HG03175 (cell line): Measurements from ENCODE around the gene MAP3K4.
"Not testable (repeated sequence)": the region's sequence is repeated elsewhere in the genome, so short reads cannot be mapped to it uniquely, and the experiment has no call there.

ENCODE experiments used
- ATAC-seq: cut with Tn5 transposase; IDR thresholded peaks from one replicate; pipeline ENCODE4 v1.9.1; 2021; ENCODE audit warnings: mild to moderate bottlenecking, moderate library complexity; ENCODE audit not compliant: unreplicated experiment

MAP3K4 gene

DNA sequence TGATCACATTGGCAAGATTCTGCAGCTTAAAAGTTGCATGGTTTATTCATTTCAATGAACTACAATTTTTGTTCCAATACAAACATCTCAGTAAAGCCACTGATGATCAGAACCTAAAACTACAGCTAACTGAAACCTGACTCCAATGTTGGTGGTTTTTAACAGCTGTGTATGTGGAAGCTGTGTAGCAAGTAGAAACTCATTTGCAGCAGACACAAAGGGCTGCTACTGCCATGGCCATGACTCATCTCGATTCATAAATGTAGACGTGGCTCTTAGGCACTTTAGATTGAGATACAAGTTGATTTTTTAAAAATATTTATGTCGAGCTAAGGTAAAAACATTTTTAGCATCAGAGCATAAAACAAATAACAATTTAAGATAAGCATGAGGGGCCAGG, 19.5 kb upstream of the MAP3K4 start:
- ATAC-seq, result no peak

DNA sequence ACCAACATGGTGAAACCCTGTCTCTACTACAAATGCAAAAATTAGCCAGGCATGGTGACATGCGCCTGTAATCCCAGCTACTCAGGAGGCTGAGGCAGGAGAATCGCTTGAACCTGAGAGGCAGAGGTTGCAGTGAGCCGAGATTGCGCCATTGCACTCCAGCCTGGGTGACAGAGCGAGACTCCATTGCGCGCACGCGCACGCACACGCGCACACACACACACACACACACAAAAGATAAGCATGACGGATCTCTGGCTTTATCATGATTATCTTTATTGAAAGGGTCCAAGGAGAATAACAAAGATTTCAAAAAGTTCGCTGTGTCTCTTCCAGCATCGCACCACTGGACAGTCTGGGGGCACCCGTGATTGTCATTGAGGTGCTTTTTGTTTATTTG, 19.0 kb upstream of the MAP3K4 start:
- ATAC-seq, result not testable (repeated sequence)

DNA sequence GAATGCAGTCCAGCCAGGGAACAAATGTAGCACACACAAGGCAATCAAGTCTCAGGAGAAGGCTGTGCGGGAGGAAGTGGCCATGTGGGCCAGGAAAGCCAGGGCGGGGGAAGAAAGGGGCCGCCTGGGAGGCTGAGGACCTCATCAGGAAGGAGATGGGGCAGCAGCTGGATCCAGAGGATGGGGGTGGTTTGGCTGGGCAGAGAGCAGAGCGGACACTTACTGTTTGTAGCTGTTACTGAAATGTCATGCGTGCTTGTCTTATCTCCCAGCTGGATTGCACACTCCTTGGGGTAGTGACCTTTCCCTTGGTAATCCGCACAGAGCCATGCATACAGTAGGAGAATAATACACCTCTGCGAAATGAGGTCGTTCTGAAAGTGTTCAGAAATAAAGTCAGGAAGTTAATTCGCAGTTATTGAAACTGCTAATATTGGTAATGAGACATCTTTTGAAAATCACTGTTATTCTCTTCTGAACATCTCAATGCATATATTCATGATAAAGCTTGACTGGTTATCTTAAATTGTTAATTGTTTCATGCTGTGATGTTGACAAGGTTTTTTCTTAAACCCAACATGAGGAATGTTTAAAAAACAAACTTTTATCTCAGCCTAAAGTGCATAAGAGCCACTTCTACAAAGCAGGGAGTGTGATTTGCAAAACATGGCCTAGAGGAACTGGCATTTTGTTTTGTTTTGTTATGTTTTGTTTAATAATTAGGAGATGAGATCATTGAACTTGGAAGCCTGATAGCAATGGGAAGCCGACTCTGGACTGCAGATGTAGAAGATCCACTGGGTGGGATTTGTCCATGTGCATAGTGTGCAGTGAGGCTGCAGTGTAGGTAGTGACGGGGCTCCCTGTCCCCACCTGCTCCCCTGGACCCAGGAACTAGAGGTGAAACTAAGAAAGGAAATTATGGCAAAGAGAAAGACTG, 18.0 kb upstream of the MAP3K4 start:
- ATAC-seq, result no peak

DNA sequence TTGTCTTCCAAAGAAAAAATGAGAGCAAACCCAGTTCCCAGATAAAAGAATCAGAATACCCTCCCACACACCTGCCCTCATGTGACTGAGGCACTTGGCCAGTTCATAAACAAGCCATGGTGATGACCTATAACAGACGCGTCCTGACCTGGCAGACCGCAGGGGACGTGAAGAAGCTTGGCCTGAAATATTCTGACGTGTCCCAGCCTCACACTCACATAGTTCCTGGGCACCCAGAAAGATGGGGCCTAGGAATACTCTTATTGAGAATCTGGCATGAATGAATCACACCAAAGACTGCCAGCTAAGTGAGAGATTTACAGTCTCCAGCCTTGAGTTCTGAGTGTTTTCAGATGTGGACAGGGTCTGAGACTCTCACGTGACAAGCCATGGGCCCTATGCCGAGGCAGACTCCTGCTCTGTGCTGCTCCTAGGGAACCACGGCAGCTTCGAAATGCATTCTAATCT, 17.2 kb upstream of the MAP3K4 start:
- no peak for ATAC-seq

DNA sequence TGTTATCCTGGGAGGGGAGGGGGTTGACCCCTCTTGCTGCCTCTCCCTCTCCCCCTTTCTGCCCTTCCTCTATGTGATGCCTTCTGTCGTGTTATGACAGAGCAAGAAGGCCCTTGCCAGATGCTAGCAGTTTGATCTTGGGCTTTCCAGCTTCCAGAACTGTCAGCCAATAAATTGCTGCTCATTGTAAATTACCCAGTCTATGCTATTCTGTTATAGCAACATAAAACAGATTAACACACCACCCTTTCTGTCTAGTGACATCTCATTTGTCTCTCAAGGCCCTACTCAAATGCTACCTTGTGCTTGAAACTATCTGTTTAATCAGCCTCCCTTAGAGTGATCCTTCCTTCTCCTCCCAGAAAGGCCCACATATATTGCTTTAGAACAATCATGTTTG, 16.4 kb upstream of the MAP3K4 start:
- ATAC-seq, result no peak

DNA sequence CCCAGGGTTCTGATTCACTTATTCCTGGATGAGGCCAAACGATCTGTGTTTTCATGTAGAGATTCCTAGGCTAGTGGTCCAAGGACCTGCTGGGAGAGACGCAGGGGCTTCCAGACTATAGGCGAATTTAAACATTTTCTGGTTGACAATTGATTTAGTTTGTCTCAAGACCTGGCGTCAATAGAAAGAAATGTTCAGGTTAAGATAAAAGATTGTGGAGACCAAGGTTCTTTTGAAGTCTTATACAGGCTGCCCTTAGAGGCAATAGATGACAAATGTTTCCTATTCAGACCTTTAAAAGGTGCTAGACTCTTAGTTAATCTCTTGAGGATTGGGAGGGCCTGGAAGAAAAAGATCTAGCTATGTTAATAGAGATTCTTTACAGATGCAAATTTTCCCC, 15.6 kb upstream of the MAP3K4 start:
- not testable (repeated sequence) for ATAC-seq

DNA sequence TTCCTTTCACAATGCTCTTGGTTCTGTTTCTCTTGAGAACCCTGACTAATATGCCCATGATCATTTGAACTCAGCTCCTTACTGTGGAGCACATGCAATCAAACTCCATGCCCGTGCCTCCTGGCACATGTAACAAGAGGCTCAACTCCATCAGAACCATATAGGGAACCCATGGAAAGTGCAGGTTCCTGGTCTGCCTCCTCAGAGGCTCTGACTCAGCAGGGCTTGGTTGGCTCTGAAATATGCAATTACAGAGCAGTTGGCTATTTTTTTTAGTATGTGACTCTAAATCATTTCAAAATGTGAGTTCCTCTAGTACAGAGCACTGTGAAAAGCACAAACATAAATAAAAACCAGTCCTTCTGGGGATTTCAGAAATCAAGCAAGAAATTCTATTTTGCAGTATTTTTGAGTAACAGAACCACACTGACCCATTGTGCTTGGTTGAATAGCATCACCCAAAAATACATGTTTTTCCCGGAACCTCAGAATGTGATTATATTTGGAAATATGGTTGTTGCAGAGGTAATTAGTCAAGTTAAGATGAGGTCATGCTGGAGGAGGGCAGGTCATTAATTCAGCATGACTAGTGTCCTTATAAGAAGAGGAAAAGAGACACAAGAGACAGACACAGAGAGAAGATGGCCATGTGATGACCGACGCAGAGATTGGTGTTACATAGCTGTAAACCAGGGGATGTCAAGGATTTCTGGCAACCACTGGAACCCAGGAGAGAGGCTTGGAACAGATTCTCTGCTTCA, 13.2 kb upstream of the MAP3K4 start:
- no peak for ATAC-seq

DNA sequence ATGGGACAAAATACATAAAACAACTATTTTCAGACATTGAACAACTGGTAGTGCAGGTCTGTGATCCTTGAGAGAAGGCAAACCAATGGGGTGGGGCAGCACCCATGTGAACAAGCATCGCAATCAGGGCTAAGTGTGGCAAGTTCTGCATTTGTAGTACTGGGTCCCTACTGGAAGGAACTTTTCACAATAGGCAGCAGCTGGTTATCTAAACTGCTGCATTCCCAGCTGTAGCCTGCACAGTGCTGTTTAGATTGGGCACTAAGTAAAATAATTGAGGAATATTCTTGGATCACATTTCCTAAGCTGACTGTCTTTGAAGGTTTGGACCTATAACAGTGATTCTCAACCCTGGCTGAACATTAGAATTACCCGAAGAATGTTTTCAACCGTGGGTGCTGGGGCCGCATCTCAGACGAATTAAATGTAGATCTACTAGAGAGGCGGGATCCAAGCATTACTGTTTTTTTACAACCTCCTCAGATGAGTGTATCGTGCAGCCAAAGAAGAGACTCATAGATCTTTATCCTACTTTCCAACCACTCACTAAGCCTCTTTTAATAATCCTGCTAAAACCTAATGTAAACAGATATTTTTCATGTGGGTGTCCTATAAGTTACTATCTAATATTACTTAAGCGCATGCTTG, 12.4 kb upstream of the MAP3K4 start:
- no peak for ATAC-seq

DNA sequence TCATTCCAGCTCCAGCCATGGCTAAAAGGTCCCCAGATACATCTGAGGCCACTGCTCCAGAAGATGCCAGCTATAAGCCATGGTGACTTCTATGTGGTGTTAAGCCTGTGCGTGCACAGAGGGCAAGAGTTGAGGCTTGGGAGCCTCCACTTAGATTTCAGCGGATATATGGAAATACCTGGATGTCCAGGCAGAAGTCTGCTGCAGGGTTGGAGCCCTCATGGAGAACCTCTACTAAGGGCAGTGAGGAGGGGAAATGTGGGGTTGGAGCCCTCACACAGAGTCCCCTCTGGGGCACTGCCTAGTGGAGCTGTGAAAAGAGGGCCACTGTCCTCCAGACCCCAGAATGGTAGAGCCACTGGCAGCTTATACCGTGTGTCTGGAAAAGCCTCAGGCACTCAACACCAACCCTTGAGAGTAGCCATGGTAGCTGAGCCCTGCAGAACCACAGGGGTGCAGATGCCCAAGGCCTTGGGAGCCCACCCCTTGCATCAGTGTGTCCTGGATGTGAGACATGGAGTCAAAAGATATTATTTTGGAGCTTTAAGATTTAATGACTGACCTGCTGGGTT, 8.1 kb upstream of the MAP3K4 start:
- not testable (repeated sequence) for ATAC-seq

DNA sequence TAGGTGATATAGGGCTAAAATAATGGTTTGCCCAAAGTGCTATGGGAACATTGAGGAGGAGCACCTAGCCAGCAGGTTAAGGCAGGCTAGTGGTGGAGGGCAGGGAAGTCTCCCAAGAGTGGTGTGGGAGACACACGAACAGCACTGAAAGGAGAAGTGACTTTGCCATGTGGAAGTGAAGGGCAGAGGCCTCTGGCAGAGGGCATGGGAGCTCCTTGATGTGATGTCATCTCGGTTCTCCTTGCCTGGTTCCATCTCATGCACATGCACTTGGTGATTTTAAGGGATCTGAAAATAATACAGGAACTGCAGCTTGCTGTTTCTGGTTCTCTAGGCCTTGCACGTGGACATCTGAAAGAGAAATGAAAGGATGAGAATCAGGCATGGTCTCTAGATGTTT, 4.7 kb upstream of the MAP3K4 start:
- no peak for ATAC-seq

DNA sequence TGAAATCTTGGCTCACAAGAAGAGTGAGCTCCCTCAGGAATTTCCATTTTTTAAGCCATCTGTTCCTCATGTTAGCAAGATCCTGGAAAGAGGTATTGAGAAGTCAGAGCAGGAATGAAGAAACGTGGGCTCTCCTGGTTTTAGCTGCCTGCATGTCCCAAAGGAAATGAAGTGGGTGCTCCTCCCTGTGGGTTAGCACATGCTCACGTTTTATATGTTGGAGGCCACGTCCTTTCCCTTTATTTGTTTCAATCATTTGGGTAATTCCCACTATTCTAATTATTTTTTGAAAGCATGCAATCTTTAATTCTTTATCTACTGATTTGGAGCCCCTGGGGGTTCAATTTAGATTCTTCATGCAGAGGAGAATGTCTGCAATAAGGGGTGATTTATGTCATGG, 4.3 kb upstream of the MAP3K4 start:
- no peak for ATAC-seq

DNA sequence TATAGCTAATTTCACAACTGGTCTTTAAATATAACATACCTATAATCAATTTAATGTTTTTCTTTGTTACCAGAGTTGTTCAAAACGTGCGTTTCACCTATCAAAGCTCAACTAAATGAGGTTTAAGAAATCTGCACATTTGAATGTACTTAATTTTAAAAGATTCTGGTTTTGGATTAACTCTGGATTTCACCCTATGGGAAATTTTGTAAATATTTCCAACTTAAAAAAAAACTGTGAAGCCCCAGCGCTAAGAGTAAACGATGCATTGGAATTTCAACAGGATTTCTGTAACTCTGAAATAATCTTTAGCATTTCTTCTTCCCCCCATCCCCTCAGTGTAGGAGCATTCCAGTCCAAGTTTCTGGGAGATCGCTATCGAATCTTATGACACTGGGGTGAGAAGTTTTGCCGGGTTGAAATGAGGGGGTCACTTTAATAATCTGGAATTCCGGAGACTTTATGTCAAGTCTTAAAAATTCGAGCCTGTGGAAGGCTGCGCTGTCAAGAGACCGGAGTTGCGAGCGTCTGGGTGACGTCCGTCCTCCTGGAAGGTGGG, 643 bp upstream of the MAP3K4 start:
- ATAC-seq, result no peak

DNA sequence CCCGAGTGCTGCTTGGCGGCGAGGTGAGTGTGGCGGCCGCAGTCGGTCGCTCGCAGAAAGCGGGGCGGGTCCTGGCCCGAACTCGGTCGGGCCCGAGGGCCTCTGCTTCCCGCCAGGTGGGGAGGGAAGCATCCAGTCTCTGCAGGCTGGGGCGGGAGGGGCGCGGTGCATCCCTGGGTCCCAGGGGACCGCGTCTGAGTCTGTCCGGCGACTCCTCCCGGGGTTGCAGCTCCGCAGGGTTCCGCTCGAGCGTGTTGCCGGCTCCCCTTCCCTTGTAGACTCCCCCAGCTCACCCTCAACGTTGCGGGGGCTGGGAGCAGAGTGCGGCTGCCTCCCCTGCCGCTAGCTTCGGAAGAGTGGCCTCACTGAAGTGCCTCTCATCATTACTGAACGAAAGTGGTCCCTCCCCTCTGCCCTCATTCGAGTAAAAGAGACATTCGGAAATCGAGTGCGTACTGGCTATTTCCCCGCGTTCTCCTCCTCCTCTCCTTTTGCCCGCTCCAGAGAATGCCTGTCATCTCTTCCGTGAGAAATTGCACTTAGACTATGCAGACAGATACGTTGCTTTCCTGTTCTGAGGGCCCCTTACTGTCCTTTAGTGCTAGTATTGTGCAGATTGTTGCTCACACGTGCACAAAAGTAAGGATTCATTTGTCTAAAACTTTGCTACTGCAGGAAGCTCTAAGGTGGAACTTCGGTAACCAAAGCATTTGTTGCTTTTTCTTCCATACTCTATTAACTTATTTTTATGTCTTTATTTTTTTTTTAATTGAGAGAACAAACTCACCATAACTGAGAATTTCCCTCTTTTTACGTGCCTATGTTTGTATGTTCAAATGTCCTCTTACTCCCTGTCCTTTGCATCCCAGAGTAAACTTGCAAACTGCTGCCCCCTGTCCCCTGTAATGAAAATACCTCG, 751 bp downstream of the MAP3K4 start:
- peak; percentile 53 for ATAC-seq

DNA sequence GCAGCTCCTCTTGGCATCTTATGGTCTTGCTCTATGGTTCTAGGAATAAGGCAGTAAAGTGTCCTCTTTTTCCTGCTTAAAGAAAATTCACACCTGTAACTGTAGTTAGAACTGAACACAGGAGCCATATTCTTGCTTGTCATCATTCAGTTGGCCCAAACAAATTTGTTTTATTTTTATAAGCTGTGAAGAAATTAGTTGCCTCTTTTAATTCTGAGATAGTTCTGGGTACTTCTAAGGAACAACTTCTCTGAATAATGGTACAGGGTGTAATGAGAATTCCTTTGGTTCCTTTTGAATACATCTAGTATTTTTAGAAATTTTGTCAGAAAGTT, 1.4 kb downstream of the MAP3K4 start:
- no peak for ATAC-seq

DNA sequence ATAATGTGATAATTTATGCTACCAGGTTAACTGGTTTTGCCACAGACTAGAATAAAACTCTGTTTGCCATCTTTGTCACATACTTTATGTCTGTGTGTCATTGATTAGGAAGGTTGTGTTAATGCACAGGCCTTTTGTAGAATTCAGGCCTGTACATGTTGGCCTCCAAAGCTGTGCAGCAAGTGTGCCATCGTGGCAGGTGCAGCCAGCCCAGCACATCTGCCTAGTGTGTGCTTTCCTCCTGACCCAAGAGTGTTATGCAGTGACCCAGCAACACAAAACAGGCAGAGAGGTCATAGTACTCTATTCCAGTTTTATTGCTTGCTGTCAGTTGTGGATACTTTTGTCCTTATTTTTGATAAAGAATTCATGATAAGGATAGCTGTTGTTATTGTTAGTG, 3.7 kb downstream of the MAP3K4 start:
- ATAC-seq, result no peak

DNA sequence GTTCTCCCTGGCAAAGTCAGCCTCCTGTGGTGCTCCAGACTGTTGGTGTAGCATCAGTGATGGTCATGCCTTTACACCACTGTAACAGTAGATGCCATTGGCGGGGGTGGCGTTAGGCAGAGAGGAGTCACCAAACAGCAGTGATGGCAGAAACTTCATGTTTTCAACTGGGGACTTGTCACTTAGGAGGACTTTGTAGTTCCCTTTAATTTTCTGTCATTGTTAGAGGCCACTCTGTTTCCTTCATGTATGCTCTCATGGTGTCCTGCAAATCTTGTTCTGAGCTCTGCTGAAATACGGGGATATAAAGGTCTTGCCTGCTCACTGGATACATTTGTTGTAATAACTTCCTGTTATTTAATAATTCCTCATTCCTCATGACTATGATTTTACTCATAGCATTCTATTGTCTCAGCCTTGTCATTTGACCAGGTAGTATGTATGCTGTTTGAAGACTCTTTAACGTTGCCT, 4.6 kb downstream of the MAP3K4 start:
- ATAC-seq, result no peak

DNA sequence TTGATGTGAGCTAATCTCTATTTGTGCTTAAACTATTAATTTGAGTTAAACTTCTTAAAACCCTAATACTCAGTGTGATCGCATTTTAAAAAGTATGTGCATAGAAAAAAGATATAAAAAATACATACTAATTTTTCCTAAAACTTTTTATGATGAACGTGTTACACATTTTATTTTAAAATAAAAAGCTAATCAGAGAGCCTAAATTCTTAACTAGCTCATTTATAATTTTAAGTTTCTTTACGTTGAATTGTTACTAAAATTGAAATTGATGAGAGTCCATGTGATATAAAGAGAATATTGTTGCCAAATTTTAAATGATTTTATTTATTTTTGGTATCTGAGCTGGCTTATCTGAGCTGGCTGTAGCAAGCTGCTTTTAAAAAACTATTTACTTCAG, 6.6 kb downstream of the MAP3K4 start:
- ATAC-seq, result no peak

DNA sequence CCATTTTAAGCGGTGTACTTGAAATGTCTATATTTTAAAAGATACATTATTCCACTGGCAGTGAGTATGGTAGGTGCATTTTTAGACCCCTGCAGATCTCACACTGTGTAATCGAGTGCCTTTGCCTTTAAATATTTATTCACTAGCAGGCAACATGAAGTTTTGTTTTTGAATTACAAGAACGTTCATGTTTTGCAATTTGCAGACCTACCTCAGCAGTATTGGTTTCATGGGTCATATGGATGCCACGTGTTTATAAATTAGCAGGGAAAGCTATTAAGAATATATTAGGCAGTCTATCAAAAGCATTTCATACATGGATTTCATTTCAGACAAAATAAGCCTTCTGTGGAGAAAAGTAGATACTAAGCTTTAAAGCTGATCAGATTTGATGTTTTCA, 7.2 kb downstream of the MAP3K4 start:
- ATAC-seq, result no peak

DNA sequence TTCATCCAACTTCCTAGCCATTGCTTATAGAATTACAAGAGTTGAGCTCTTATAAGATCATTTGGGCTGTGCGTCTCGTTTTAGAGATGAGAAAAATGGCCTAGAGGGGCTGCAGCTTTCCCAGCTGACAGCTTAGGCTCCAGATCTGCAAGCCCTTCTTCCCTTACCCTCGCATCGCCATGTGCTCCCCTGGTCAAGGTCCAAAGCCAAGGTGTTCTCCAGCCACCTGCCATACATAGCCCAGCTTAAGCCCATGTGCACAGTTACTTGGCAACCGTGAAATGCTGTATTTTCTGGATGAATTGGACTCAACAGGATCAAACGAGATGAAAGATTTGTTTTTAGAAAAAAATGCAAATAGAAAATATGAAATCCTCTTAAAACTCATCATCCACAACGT, 7.9 kb downstream of the MAP3K4 start:
- ATAC-seq, result no peak

DNA sequence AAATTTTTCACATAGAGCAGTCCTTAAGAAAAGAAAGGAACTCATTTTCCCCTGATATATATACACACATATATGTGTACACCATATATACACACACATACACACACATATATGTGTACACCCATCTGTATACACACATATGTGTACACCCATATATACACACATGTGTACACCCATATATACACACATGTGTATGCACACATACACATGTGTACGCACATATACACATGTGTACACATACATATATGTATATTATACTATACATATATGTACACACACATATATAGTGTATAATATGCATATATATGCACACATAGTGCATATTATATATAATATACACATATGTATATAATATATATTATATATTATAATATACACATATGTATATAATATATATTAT, 9.1 kb downstream of the MAP3K4 start:
- ATAC-seq, result no peak
